ENCODE data around the gene TECRL.

DNA sequence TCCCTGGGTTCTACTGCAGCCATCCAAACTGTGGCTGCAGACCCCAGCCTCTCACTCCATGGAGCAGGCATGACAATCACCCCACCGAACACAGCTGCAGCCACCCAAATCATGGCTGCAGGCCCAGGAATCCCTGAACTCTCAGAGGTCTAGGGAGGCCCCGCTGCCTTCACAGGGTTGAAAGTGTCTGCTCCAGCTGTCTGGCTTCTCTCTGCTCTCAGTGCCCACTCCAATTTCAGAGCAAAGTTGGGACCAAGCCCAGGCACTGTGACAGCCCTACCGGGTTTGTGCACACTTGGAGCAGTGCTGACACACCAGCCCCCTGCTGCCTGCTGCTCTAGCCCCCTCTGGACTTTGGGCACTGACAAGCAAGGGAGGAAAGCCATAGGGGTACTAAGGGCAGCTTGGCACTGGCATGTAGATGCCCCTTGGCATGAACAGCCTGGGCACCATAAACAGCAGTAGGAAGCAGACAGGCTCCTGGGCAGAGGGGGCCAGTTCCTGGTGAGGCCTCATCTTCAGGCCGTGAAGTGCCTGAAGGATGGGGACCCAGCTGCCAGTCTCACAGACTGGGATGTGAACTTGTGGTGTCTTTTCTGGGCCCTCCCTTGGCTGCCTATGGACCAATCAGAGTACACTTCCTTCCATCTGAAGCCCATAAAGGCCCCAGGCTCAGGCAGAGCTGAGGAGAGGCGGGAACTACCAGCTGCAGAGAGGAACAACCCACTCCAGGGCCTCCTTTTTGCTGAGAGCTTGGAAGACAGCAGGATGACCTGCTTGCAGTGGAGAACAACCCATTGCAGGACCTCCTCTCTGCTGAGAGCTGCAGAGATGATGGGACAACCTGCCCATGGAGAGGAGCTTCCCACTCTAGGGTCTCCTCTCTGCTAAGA, 68.8 kb downstream of the TECRL start:
- TF ChIP-seq, protein P1, sequence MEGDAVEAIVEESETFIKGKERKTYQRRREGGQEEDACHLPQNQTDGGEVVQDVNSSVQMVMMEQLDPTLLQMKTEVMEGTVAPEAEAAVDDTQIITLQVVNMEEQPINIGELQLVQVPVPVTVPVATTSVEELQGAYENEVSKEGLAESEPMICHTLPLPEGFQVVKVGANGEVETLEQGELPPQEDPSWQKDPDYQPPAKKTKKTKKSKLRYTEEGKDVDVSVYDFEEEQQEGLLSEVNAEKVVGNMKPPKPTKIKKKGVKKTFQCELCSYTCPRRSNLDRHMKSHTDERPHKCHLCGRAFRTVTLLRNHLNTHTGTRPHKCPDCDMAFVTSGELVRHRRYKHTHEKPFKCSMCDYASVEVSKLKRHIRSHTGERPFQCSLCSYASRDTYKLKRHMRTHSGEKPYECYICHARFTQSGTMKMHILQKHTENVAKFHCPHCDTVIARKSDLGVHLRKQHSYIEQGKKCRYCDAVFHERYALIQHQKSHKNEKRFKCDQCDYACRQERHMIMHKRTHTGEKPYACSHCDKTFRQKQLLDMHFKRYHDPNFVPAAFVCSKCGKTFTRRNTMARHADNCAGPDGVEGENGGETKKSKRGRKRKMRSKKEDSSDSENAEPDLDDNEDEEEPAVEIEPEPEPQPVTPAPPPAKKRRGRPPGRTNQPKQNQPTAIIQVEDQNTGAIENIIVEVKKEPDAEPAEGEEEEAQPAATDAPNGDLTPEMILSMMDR (IDR thresholded peaks at IDR 0.05): no peak
- TF ChIP-seq EP300 (IDR thresholded peaks at IDR 0.05) (no peak), POLR2A (IDR thresholded peaks at IDR 0.05) (no peak)

All from ovary (tissue), 3 donors.